AG09319 (cell line): Measurements from ENCODE around the gene CDK10.

Experiments
- DNase-seq: peaks from one replicate; pipeline ENCODE4 v3.0.0-alpha.2; 2010; ENCODE audit warnings: low read depth; ENCODE audit errors: extremely low read depth
- TF ChIP-seq, protein P1 (sequence below): IDR thresholded peaks from 2 replicates; pipeline ENCODE4 v1.5.1; 2011; ENCODE audit warnings: low read depth, mild to moderate bottlenecking, inconsistent platforms, low read length, moderate library complexity

The CDK10 gene

GRCh38 chr16:89705006-89705405 is 18.5 kb downstream of the CDK10 start:
- TF ChIP-seq, protein P1, sequence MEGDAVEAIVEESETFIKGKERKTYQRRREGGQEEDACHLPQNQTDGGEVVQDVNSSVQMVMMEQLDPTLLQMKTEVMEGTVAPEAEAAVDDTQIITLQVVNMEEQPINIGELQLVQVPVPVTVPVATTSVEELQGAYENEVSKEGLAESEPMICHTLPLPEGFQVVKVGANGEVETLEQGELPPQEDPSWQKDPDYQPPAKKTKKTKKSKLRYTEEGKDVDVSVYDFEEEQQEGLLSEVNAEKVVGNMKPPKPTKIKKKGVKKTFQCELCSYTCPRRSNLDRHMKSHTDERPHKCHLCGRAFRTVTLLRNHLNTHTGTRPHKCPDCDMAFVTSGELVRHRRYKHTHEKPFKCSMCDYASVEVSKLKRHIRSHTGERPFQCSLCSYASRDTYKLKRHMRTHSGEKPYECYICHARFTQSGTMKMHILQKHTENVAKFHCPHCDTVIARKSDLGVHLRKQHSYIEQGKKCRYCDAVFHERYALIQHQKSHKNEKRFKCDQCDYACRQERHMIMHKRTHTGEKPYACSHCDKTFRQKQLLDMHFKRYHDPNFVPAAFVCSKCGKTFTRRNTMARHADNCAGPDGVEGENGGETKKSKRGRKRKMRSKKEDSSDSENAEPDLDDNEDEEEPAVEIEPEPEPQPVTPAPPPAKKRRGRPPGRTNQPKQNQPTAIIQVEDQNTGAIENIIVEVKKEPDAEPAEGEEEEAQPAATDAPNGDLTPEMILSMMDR, result no peak
- DNase-seq, result no peak

- TF ChIP-seq, protein P1, result no peak
- DNase-seq, result no peak
Observed at GRCh38 chr16:89706518-89707260, 20.2 kb downstream of the CDK10 start.

DNA sequence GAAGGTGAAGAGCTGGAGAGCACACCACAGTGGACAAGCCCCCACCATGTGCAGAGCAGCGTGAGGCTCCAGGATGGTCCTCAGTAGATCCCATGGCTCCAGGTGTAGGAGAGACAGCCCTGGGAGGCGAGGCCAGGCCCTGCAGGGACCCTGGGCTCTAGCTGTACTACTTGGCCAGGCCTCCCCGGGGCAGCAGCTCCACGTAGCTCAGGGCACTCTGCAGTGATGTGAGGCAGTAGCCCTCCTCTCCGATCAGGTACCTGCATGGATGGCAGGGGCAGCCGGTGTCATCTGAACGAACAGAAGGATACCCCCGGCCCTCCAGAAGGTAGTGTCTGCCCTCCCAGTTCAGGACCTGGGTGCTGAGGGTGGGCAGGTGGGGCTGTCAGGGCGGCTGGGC is 21.2 kb downstream of the CDK10 start:
- TF ChIP-seq, protein P1, result no peak
- DNase-seq, result no peak

GRCh38 chr16:89708481-89708931 is 22.0 kb downstream of the CDK10 start:
- TF ChIP-seq, protein P1, result no peak
- DNase-seq, result no peak

GRCh38 chr16:89709166-89709565 is 22.7 kb downstream of the CDK10 start:
- no peak for DNase-seq
- TF ChIP-seq, protein P1, result no peak

- no peak for DNase-seq
- TF ChIP-seq, protein P1, result no peak
Observed at GRCh38 chr16:89709716-89710432, 23.4 kb downstream of the CDK10 start.

DNA sequence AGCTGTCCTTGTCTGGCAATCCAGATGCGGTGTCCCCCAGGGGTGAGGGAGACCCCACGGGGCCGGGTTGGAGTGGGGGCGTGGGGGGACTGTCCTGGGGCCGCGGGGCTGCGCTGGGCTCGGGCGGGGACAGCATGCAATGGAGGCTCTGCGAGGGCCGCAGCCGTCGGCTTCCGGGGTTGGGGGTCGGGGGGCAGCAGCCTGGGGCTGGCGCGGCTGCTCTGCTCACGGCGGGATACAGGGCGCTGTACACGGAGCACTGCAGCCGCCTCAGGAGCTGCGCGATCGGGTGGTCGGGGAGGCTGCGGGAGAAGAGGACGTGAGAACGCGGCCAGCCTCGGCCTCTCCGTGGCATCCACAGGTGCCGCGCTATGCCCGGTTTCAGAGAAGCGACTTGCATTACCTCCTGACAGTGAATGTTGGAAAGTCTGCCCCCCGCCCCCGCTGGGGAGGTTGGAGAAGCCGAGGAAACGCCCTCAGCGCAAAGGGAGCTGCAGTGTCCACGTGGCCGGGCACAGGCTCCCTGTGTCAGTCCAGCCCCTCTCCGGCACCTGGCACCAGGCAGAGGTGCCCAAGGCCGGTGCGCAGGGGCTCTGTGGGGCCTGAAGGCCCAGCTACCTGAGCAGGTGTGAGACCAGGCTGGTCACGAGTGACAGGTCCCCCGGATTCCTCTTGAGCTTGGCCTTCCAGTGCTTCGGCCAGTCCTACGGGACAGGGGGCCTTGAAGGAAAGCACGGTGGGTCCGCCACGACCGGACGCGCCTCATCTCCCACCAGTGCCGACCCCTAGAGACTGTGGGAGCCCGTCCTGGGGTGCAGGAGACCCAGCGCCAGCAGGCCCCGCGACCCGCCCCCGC is 24.4 kb downstream of the CDK10 start:
- TF ChIP-seq, protein P1, result no peak
- no peak for DNase-seq
